ENCODE data around the gene MEX3B. TPM values are rescaled to one million over a fixed set of nuclear protein-coding genes. Genes with fewer than 3 reads are reported as not detected.

Gene MEX3B
- total RNA-seq, 1 experiment from 2014 or later, result 8.5 TPM

DNA sequence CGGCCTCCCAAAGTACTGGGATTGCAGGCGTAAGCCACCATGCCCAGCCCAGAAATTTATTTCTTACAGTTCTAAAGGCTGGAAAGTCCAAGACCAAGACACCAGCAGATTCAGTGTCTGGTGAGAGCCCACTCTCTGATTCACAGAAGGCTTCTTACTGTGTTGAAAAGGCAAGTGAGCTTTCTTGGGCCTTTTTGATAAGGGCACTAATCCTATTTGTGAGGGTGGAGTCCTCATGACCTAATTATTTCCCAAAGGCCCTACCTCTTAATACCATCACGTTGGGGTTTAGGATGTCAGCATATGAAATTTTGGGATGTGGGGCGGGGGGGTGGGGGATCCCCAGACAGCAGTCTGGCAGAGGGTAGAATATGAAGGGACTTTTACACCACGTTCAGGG lies 47.5 kb upstream of the MEX3B start:
- ATAC-seq, result no peak
- no peak overlapping the region for H3K27ac ChIP-seq (ENCODE audit: low read length)
- intact Hi-C loops (cut with micrococcal nuclease; ENCODE audit: unreplicated experiment), result no loop called here

DNA sequence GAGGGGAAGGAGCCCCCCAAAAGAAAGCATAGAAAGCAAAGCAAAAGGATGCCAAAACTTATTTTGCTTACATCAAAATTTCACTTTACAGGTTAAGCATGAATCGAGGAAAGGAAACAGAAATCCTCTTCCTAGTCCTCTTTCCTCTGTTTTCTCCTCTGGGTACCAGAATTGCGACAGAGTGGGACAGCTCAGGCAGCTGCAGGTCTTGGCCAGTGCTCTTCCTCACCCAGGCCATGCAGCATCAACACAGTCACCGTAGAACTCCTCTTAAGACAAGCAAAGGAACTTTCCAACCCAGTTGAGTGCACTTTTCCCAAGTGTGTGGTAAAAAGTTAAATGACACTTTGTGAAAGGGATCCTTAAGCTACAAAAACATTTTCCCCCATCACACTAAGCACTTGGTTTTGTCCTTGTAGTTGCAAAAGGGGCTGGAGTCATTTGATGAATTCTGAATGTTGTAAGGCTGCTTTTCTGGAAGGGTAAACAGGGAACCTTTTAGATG lies 45.9 kb upstream of the MEX3B start:
- POLR2A ChIA-PET, result no interaction called here
- TF ChIP-seq REST (IDR thresholded peaks at IDR 0.05; ENCODE audit: insufficient read depth in 1 of 2, low read depth in 2 of 2, low read length in 1 of 2), result no peak
- TF ChIP-seq SIN3A (IDR thresholded peaks at IDR 0.05; ENCODE audit: borderline replicate concordance, insufficient read depth, low read depth, low read length), result no peak
- no peak for TF ChIP-seq TCF7L2 (IDR thresholded peaks at IDR 0.05; ENCODE audit: low read depth, low read length)
- TF ChIP-seq CTCF (IDR thresholded peaks at IDR 0.05), result no peak
- no peak for TF ChIP-seq POLR2AphosphoS5 (IDR thresholded peaks at IDR 0.05; ENCODE audit: low read depth, low read length)
- Histone ChIP-seq H3K27ac (ENCODE audit: low read length) (no peak overlapping the region), H3K36me3 (ENCODE audit: control insufficient read depth, insufficient read depth, low read length) (no peaks in the 10 kb centered on the region), H3K4me3 (ENCODE audit: low read depth in 2 of 2, low read length in 2 of 2) (no peak overlapping the region), H3K27me3 (ENCODE audit: control insufficient read depth, insufficient read depth, low read length) (peaks cover 8% of the 10 kb centered on the region; the same call in 1 of the 2 replicates), H3K9me3 (ENCODE audit: control insufficient read depth, insufficient read depth, low read depth, low read length) (no peaks in the 10 kb centered on the region), H3K4me1 (ENCODE audit: control insufficient read depth, insufficient read depth, low read length) (no peaks in the 10 kb centered on the region)
- CTCF ChIA-PET, result no interaction called here
- no peak for ATAC-seq
- no TSS peak for BruUV-seq (replicated peaks)
- DNase-seq (ENCODE audit: low read depth, low spot score), result no peak
- in situ Hi-C loops (cut with HindIII; ENCODE audit: low pct_unique_long_range_greater_than_20kb, low sequenced_read_pairs), result no loop called here
- intact Hi-C loops (cut with micrococcal nuclease; ENCODE audit: unreplicated experiment), result no loop called here

More for the DNA sequence above, 47.5 kb upstream of the MEX3B start:
- H3K4me3 ChIP-seq (ENCODE audit: low read depth in 2 of 2, low read length in 2 of 2), result no peak overlapping the region
- H3K27me3 ChIP-seq (ENCODE audit: control insufficient read depth, insufficient read depth, low read length), result peaks cover 8% of the 10 kb centered on the region; the same call in 1 of the 2 replicates
- TF ChIP-seq REST (IDR thresholded peaks at IDR 0.05; ENCODE audit: insufficient read depth in 1 of 2, low read depth in 2 of 2, low read length in 1 of 2) (no peak), TCF7L2 (IDR thresholded peaks at IDR 0.05; ENCODE audit: low read depth, low read length) (no peak), CTCF (IDR thresholded peaks at IDR 0.05) (no peak), POLR2AphosphoS5 (IDR thresholded peaks at IDR 0.05; ENCODE audit: low read depth, low read length) (no peak), SIN3A (IDR thresholded peaks at IDR 0.05; ENCODE audit: borderline replicate concordance, insufficient read depth, low read depth, low read length) (no peak)
- ChIA-PET CTCF (no interaction called here), POLR2A (no interaction called here)
- BruUV-seq (replicated peaks), result no TSS peak
- H3K9me3 ChIP-seq (ENCODE audit: control insufficient read depth, insufficient read depth, low read depth, low read length), result no peaks in the 10 kb centered on the region
- DNase-seq (ENCODE audit: low read depth, low spot score), result no peak
- H3K36me3 ChIP-seq (ENCODE audit: control insufficient read depth, insufficient read depth, low read length), result no peaks in the 10 kb centered on the region
- no peaks in the 10 kb centered on the region for H3K4me1 ChIP-seq (ENCODE audit: control insufficient read depth, insufficient read depth, low read length)
- in situ Hi-C loops (cut with HindIII; ENCODE audit: low pct_unique_long_range_greater_than_20kb, low sequenced_read_pairs), result no loop called here

All from Panc1 (cell line).